Activated naive CD8-positive, alpha-beta T cell treated with anti-CD3 and anti-CD28 coated beads for 36 hours (primary cell): Measurements from ENCODE around the gene CBX6. TPM values are rescaled to one million over a fixed set of nuclear protein-coding genes. Genes with fewer than 3 reads are reported as not detected.

Source experiments
- DNase-seq: peaks from one replicate; pipeline ENCODE4 v3.0.0; 2021
- H3K27ac Mint-ChIP-seq: one replicate; pipeline ENCODE4 v1.8.0; 2022; ENCODE audit warnings: mild to moderate bottlenecking, moderate library complexity, mixed read lengths
- H3K27me3 Mint-ChIP-seq: one replicate; pipeline ENCODE4 v1.8.0; 2022; ENCODE audit warnings: mild to moderate bottlenecking, mixed read lengths
- H3K36me3 Mint-ChIP-seq: one replicate; pipeline ENCODE4 v1.8.0; 2021; ENCODE audit warnings: mild to moderate bottlenecking, mixed read lengths
- H3K4me1 Mint-ChIP-seq: one replicate; pipeline ENCODE4 v1.8.0; 2021; ENCODE audit warnings: mixed read lengths
- H3K4me3 Mint-ChIP-seq: one replicate; pipeline ENCODE4 v1.8.0; 2022; ENCODE audit warnings: mild to moderate bottlenecking, moderate library complexity, mixed read lengths
- H3K9me3 Mint-ChIP-seq: one replicate; pipeline ENCODE4 v1.8.0; 2022; ENCODE audit warnings: mixed read lengths
- total RNA-seq, 2 experiments: library from RNA; stranded (reverse); gene quantifications; one replicate each; pipeline ENCODE4 v1.2.3, GENCODE V29; 2021

The CBX6 gene
- total RNA-seq, 2 experiments from 2014 or later, result 141 TPM

DNA sequence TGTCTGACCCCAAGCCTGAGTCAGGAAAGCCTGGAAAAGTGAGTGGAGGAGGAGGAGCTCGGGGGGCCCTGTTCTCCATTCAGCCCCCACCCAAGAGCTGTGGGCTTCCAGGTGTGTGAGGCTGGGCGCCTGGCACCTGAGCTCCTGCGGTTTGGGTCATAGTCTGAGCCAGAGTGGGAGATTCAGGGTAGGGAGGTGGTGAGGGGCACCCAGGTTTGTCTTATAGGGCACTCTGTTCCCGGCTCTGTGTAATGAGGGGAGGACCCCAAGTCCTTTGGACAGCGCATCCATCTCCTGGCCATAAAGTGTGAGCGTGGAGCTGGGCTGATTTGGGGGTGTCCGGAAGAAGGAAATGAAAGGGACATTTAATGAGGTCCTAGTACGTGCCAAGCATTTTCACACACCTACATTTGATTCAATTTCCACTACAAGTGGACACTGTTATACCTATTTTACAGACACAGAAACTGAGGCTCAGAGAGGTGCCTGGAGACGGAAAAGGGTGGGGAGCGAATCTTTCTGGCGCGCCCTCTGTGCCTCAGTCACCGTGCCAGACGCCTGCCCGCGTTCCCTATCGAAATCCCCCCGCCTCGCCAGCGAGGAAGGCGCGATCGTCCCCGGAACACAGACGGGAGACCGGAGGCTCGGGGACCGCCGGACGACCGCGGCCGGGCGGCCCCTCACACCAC is 29.4 kb downstream of the CBX6 start:
- Mint-ChIP-seq H3K4me3 (peak overlapping the region; percentile 77), H3K27me3 (peaks cover 28% of the 10 kb centered on the region), H3K9me3 (no peaks in the 10 kb centered on the region), H3K27ac (no peak overlapping the region), H3K36me3 (no peaks in the 10 kb centered on the region), H3K4me1 (peaks cover 15% of the 10 kb centered on the region)
- no peak for DNase-seq

DNA sequence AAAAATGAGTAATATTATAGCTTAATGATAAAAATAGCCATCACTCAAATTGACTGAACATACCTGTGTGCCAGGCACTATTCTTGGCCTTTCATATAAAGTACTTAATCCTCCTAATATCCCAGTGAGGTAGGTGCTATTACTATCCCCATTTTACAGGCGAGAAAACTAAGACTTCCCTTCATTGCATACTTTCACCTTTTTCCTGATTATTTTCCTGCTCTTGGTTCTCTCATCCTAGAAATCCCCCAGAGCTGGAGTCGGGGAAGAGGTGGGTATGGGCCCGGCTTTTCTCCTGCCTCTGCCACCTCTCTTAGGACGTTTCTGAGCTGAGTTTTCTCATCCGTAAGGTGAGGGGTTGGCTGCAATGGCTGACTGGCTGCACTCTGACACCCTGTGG is 30.4 kb downstream of the CBX6 start:
- Mint-ChIP-seq H3K4me1 (peaks cover 15% of the 10 kb centered on the region), H3K36me3 (no peaks in the 10 kb centered on the region), H3K27ac (no peak overlapping the region), H3K27me3 (peaks cover 24% of the 10 kb centered on the region), H3K4me3 (no peak overlapping the region), H3K9me3 (no peaks in the 10 kb centered on the region)
- no peak for DNase-seq

DNA sequence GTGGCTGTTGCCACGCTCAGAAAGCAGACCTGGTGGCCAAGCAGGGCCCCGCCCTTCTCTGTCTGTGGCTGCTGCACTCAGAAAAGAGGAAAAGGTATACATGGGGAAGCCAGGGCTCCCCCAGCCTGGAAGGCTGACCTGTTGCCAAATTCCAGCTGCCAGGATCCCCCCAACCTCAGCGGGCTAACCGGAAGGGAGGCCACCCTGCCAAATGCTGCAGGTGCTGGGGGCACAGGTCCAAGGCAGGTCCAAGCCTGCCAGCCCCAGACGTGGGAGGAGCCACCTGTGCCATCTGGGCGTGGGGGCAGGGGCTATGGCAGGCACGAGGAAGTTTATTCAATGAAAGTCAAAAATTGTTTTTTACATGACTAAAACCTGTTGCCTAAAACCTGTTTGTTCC is 30.8 kb downstream of the CBX6 start:
- no peaks in the 10 kb centered on the region for H3K36me3 Mint-ChIP-seq
- H3K4me1 Mint-ChIP-seq, result peaks cover 15% of the 10 kb centered on the region
- no peak overlapping the region for H3K27ac Mint-ChIP-seq
- peaks cover 22% of the 10 kb centered on the region for H3K27me3 Mint-ChIP-seq
- DNase-seq, result no peak
- no peak overlapping the region for H3K4me3 Mint-ChIP-seq
- H3K9me3 Mint-ChIP-seq, result no peaks in the 10 kb centered on the region

DNA sequence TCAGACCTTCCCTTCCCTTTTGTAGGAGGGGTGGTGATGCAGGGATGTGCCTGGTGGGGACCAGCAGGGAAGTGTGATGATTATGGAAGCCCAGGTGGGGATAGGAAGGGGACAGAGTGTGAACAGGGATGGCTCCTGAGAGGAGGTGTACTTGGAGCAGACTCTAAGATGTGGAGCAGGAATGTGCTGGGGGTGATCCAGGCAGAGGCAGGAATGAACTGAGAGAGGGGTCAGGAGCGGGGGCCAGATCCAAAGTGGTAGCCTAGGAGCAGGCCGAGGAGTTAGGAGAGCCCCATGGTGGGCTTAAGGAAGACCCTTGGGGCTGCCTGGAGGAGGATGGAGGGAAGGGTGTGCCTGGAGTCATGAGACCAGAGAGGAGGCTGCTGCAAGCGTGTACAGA is 31.9 kb downstream of the CBX6 start:
- no peak overlapping the region for H3K4me3 Mint-ChIP-seq
- no peak for DNase-seq
- no peak overlapping the region for H3K27ac Mint-ChIP-seq
- peaks cover 15% of the 10 kb centered on the region for H3K4me1 Mint-ChIP-seq
- H3K36me3 Mint-ChIP-seq, result no peaks in the 10 kb centered on the region
- H3K9me3 Mint-ChIP-seq, result no peaks in the 10 kb centered on the region
- peaks cover 18% of the 10 kb centered on the region for H3K27me3 Mint-ChIP-seq

DNA sequence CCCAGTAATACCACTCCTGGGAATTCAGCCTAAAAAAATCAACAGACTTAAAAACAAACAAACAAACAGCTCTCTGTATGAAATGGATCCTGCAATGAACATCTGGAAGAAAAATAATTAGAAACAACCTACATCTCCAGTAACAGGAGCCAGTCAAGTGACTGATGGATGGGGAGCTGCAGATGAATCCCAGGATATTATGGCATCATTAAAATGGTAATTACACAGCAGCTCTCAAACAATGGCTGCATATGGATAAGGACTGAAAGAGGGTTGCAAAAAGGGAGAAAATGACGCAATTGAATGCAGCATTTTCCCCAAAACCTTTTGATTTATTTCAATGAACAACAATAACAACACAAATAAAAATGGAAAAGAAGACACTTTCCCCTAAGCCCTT is 32.3 kb downstream of the CBX6 start:
- Mint-ChIP-seq H3K27ac (no peak overlapping the region), H3K9me3 (no peaks in the 10 kb centered on the region), H3K4me3 (no peak overlapping the region), H3K27me3 (peaks cover 14% of the 10 kb centered on the region), H3K4me1 (peaks cover 15% of the 10 kb centered on the region), H3K36me3 (no peaks in the 10 kb centered on the region)
- no peak for DNase-seq

DNA sequence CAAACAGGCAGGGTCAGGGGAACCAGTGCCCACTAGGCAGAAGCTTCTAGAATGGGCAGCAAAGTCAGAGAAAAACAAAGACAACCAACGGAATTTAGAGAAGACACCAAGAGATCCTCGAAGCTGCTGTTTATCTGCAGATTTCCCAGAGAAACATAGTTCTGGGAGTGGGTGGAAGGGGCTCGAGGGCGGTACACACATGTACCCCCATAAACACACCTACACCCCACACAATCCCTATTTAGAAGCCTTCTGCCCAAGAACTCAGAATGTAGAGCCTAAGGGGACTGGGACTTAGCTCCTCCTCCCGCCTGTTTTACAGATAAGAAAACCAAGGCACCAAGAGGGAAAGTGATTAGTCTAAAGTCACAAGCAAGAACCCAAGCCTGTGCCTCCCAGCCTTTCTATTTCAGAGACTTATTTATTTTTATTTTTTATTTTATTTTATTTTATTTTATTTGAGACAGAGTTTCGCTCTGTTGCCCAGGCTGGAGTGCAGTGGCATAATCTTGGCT is 34.5 kb downstream of the CBX6 start:
- H3K4me1 Mint-ChIP-seq, result peaks cover 9% of the 10 kb centered on the region
- H3K4me3 Mint-ChIP-seq, result no peak overlapping the region
- no peaks in the 10 kb centered on the region for H3K9me3 Mint-ChIP-seq
- peaks cover 4% of the 10 kb centered on the region for H3K27me3 Mint-ChIP-seq
- no peaks in the 10 kb centered on the region for H3K36me3 Mint-ChIP-seq
- H3K27ac Mint-ChIP-seq, result no peak overlapping the region
- no peak for DNase-seq

DNA sequence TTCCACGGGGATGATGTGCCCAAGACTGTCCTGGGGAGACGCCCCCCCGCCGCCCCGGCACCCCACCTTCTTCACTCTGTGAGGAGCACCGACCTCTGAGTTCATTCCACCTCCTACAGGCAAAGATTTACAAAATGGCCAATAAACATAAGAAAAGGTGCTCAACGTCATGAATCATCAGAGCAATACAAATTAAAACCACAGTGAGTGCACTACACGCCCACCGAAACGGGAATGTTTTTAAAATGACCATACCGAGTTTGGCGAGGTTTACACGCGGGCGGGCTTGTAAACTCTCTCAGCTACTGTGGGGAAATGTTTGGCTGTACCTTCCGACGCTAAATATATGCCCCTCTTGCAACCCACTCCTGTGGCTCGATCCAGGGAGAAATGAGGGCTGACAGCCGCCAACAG is 36.1 kb downstream of the CBX6 start:
- Mint-ChIP-seq H3K27me3 (no peaks in the 10 kb centered on the region), H3K4me3 (no peak overlapping the region), H3K36me3 (no peaks in the 10 kb centered on the region), H3K9me3 (no peaks in the 10 kb centered on the region), H3K27ac (no peak overlapping the region), H3K4me1 (peaks cover 5% of the 10 kb centered on the region)
- DNase-seq, result no peak

DNA sequence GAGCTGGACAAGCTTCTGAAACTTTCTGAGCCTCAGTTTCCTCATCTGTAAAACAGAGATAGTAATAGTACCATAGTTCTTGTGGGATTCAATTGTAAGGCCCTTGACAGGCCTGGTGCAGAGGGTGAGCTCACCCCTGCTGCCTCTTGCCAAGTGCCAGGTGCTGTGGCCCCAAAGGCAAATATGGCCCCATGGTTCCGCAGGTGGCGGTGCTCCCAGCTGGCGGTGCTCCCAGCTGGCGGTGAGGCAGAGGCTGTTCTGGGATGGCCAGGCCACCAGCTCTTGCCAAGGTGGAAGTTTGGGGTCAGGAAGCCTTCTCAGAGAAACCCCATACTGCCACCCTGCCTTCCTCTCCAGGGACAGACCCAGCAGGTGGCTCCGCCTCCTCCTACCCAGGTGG is 37.0 kb downstream of the CBX6 start:
- Mint-ChIP-seq H3K36me3 (no peaks in the 10 kb centered on the region), H3K27ac (no peak overlapping the region), H3K4me3 (no peak overlapping the region), H3K27me3 (no peaks in the 10 kb centered on the region), H3K4me1 (peaks cover 2% of the 10 kb centered on the region), H3K9me3 (no peaks in the 10 kb centered on the region)
- DNase-seq, result no peak

DNA sequence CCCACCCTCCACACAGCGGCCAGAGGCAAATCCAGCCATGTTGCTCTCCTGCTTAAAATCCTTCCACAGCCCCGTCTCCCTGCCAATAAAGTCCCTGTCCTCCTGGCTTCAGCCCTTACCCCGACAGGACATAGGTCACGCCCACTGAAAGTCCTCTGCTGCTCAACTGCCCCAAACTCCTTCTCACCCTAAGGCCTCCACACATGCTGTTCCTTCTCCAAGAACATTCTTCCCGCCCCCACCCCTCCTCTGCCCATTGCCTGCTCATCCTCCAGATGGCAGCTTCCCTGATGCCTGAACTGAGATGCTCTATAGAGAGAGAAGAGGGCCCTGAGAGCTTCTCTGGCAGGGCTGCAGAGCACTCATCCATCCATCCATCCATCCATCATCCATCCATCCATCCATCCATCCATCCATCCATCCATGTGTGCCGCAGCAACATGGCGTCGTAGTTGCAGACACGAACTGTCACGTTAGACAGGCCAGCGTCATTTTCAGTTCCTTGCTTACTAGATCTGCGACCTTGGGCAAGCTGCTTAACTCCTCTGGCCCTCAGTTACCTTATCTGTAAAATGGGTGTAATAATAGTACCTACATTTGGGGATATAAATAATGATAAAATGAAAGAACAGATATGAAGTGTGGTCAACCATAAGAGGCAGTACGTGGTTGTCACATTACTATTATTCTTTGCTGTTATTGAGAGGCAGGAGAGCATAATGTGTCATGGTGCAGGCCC is 37.6 kb downstream of the CBX6 start:
- Mint-ChIP-seq H3K27me3 (no peaks in the 10 kb centered on the region), H3K9me3 (no peaks in the 10 kb centered on the region), H3K36me3 (no peaks in the 10 kb centered on the region), H3K4me3 (no peak overlapping the region), H3K4me1 (peaks cover 2% of the 10 kb centered on the region), H3K27ac (no peak overlapping the region)
- DNase-seq, result no peak

DNA sequence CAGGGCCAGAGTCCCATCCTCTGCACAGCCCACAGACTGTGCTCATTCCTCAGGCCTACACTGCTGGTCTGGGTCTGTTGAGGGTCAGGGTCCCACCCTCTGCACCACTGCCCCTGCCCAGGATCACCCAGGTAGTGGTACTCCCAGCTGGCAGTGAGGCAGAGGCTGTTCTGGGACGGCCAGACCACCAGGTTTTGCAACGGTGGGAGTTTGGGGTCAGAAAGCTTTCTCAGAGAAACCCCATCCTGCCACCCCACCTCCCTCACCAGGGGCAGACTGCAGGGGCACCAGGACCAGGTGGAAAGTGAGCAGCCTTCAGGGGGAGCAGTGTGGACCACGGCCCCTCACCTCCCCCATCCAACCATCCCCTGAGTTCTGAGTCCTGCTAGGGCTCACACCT is 39.0 kb downstream of the CBX6 start:
- Mint-ChIP-seq H3K27ac (no peak overlapping the region), H3K4me3 (no peak overlapping the region), H3K36me3 (no peaks in the 10 kb centered on the region), H3K27me3 (no peaks in the 10 kb centered on the region), H3K9me3 (no peaks in the 10 kb centered on the region), H3K4me1 (no peaks in the 10 kb centered on the region)
- no peak for DNase-seq

DNA sequence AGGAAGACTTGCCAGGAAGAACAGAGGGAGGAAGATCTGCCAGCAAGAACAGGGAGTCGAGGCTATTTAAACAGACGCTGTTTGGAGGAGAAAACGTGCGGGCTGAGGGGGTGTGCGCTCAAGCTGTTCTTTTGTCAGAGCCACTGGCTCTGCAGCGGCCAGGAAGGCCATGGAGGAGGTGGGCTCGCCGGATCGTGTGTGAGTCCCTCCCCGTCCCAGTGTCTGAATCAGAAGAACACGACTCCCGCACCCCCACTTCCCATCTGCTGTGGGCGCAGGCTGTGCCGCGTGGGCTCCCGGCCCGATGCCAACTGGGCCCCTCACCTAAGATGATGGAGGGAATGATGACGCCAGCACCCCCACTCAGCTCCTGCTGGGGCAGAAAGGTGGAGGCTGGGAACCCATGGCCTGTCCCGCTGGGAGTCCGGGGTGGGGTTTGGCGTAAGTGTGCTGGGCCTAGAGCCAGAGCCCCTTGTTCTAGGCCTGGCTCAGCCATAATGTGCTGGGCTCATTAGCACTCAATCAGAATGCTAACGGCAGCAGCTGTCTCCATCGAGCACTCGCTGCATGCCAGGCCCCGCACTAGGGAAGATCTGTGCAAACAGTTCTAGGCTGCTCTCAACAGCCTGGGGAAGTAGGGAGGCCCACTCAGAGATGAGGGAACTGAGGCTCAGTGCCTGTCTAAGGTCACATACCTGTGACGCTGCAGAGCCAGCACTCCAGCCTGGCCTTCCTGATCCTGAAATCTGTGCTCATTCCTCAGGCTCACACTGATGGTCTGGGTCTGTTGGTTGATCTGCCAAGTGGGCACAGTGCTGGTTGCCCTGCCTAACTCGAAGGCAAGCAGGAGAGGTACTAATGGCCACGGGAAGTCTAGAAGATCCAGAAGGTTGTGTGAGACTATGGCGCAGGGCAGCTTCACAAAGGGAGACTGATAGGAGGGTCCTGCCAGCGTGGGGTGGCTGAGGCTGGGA is 39.7 kb downstream of the CBX6 start:
- Mint-ChIP-seq H3K36me3 (no peaks in the 10 kb centered on the region), H3K4me3 (no peak overlapping the region), H3K27me3 (no peaks in the 10 kb centered on the region), H3K4me1 (no peaks in the 10 kb centered on the region), H3K27ac (no peak overlapping the region), H3K9me3 (no peaks in the 10 kb centered on the region)
- no peak for DNase-seq

DNA sequence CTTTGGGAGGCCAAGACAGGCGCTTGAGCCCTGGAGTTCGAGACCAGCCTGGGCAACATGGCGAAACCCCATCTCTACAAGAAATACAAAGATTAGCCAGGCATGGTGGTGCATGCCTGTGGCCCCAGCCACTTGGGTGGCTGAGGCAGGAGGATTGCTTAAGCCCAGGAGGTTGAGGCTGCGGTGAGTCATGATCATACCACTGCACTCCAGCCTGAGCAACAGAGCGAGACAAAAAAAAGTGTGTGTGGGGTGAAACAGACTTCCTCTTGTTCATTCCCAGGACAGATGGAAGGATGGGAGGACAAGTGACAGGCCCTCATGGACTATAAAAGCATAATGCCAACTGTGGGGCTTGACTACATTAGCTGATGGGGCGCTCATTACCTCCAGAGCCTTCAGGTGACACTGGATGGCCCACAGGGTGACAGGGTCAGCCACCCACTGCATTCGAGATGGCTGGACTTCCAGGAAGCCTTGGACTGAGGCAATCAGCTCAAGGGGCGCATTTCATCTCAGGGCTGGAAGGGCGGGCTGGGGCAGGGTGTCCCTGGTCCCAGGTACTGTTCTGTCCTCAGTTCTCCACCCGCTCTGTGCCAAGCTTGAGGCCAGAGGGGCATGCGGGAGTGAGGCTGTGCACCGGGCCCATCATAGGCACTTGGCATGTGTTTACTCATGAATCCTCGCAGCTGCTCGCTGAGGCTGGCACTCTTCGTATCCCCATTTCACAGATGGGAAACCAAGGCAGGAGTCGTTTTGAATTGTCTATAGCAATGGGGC is 40.7 kb downstream of the CBX6 start:
- Mint-ChIP-seq H3K27me3 (no peaks in the 10 kb centered on the region), H3K27ac (no peak overlapping the region), H3K4me3 (no peak overlapping the region), H3K9me3 (no peaks in the 10 kb centered on the region), H3K36me3 (no peaks in the 10 kb centered on the region), H3K4me1 (no peaks in the 10 kb centered on the region)
- DNase-seq, result no peak

DNA sequence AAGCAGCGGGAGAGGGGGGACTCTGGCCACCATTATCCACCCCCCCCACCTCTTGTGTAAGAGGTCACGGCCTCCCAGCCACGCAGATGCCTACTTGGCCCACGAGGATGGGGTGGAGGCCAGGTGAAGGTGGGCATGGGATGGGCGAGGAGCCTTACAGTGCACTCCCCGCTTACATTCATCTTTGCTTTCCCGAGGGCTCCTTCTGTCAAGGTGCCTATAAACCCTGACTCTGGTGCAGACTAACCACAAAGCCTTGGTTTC is 41.2 kb downstream of the CBX6 start:
- Mint-ChIP-seq H3K9me3 (no peaks in the 10 kb centered on the region), H3K4me1 (no peaks in the 10 kb centered on the region), H3K4me3 (no peak overlapping the region), H3K27ac (no peak overlapping the region), H3K36me3 (no peaks in the 10 kb centered on the region), H3K27me3 (no peaks in the 10 kb centered on the region)
- no peak for DNase-seq

DNA sequence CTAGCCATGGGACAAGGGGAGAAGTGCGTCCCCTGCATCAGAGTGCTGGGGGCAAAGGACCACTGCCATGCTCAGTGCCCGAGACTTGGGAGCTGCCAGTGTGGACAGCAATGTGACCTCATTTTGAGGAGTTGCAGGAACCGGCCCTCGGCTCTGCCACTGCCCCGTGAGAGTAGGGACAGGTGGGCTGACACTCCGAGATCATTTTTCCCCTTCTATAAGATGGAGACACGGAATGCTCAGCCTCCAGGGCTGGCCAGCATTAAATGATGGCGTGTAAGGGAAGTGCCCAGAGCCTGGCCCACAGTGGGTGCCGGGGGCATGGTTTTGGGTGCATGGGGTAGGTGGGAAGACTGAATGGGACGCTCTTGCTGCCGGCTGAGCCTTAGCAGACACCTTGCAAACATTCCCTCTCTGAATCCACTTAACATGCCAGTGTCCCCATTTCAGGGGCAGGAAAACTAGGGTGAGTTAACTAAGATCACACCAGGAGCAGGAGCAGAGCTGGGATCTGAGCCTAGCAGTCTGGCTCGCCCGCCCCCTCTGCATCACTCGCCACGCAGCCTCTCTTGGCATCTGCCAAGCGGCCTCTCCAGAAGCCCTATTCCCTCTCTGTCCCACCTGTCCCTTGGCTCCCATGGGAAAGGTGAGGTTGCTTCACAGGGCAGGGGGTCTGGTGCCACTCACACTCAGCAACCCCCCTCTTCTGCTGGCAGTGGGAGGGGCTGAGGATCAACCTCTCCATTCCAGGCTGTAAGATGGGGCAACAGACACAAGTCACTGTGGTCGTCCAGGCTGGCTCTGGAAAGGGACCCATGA is 41.8 kb downstream of the CBX6 start:
- Mint-ChIP-seq H3K36me3 (no peaks in the 10 kb centered on the region), H3K4me3 (no peak overlapping the region), H3K27ac (no peak overlapping the region), H3K9me3 (no peaks in the 10 kb centered on the region), H3K4me1 (no peaks in the 10 kb centered on the region), H3K27me3 (no peaks in the 10 kb centered on the region)
- DNase-seq, result no peak
